NCI-H2227 treated with DMSO at 0.1 percent for 48 hours (cell line): Measurements from ENCODE around the gene HYLS1.
"Not testable (repeated sequence)": the region's sequence is repeated elsewhere in the genome, so short reads cannot be mapped to it uniquely, and the experiment has no call there.

ENCODE experiments used
- DNase-seq: peaks from one replicate; lab custom pipeline; 2025; lab: John Stamatoyannopoulos, UW

The HYLS1 gene

GRCh38 chr11:125887373-125888324 is at the start of gene HYLS1:
Gene HYLS1, plus strand, starts transcription at chr11:125887668. Its CDS starts 11,701 bp downstream, at chr11:125899369.
- DNase-seq = peak; percentile 75

- no peak for DNase-seq
Measured at GRCh38 chr11:125842321-125842948, 45.0 kb upstream of the HYLS1 start.

GRCh38 chr11:125846188-125846587 is 41.3 kb upstream of the HYLS1 start:
- DNase-seq = no peak

GRCh38 chr11:125857670-125858069 is 29.8 kb upstream of the HYLS1 start:
- DNase-seq = not testable (repeated sequence)

GRCh38 chr11:125862786-125863185 is 24.7 kb upstream of the HYLS1 start:
- DNase-seq = not testable (repeated sequence)

GRCh38 chr11:125865354-125865753 is 22.1 kb upstream of the HYLS1 start:
- DNase-seq = not testable (repeated sequence)

GRCh38 chr11:125869521-125869920 is 17.9 kb upstream of the HYLS1 start:
- no peak for DNase-seq

- DNase-seq = no peak
Measured at GRCh38 chr11:125871391-125872137, 15.9 kb upstream of the HYLS1 start.

GRCh38 chr11:125872138-125872491 is 15.4 kb upstream of the HYLS1 start:
- DNase-seq = no peak

- no peak for DNase-seq
Measured at GRCh38 chr11:125873881-125874555, 13.4 kb upstream of the HYLS1 start.

GRCh38 chr11:125874556-125875124 is 12.8 kb upstream of the HYLS1 start:
- peak; percentile 69 for DNase-seq

GRCh38 chr11:125881291-125881690 is 6.2 kb upstream of the HYLS1 start:
- no peak for DNase-seq

GRCh38 chr11:125883375-125883774 is 4.1 kb upstream of the HYLS1 start:
- no peak for DNase-seq

- no peak for DNase-seq
Measured at GRCh38 chr11:125886997-125887372, 483 bp upstream of the HYLS1 start.

GRCh38 chr11:125890447-125891100 is 3.1 kb downstream of the HYLS1 start:
- DNase-seq = no peak

GRCh38 chr11:125892071-125892470 is 4.6 kb downstream of the HYLS1 start:
- DNase-seq = no peak

GRCh38 chr11:125892994-125893393 is 5.5 kb downstream of the HYLS1 start:
- no peak for DNase-seq

GRCh38 chr11:125901872-125902271 is 14.4 kb downstream of the HYLS1 start:
- no peak for DNase-seq

- no peak for DNase-seq
Measured at GRCh38 chr11:125902277-125902926, 14.9 kb downstream of the HYLS1 start.

GRCh38 chr11:125902927-125903710 is 15.7 kb downstream of the HYLS1 start, which contains the start of gene PUS3:
Gene PUS3, minus strand, starts transcription at chr11:125903206. Its CDS starts 6,922 bp downstream, at chr11:125896284.
- peak; percentile 82 for DNase-seq
